HepG2 (cell line): ENCODE measurements around the gene SDC1. TPM values are rescaled to one million over a fixed set of nuclear protein-coding genes. Genes with fewer than 3 reads are reported as not detected.
A peak's percentile ranks its signal among the peaks of the same experiment; 100 is the strongest.

ENCODE experiments used
- FOXM1 ChIP-seq: sonication (generic); formaldehyde crosslinking; IDR thresholded peaks from 2 replicates; pipeline ENCODE4 v1.5.0; 2020; ENCODE audit warnings: missing genetic modification reagents
- NFRKB ChIP-seq: fragments of 450-650 bp; IDR thresholded peaks from 2 replicates; pipeline ENCODE4 v1.6.1; 2017
- ZEB1 ChIP-seq: IDR thresholded peaks from 2 replicates; pipeline ENCODE4 v1.6.1; 2012; ENCODE audit warnings: mild to moderate bottlenecking, low read depth, inconsistent platforms; ENCODE audit not compliant: insufficient replicate concordance
- ZFP91 ChIP-seq: sonication (generic); formaldehyde crosslinking; IDR thresholded peaks from 2 replicates; pipeline ENCODE4 v1.9.0; 2022; ENCODE audit warnings: missing genetic modification reagents, mild to moderate bottlenecking, borderline replicate concordance
- ZNF446 ChIP-seq: sonication (generic); formaldehyde crosslinking; IDR thresholded peaks from 2 replicates; pipeline ENCODE4 v1.5.0; 2020; ENCODE audit warnings: mild to moderate bottlenecking, missing genetic modification reagents
- ZNF563 ChIP-seq: sonication (generic); formaldehyde crosslinking; IDR thresholded peaks from 2 replicates; pipeline ENCODE4 v1.8.0; 2022; ENCODE audit warnings: mild to moderate bottlenecking, moderate library complexity, missing genetic modification reagents
- ZNF646 ChIP-seq: sonication (generic); formaldehyde crosslinking; IDR thresholded peaks from 2 replicates; pipeline ENCODE4 v1.9.0; 2021; ENCODE audit warnings: mild to moderate bottlenecking, missing genetic modification reagents
- polyA plus RNA-seq, 8 experiments: library from polyadenylated mRNA; depleted of rRNA in 3 of 8; stranded (reverse) in 7 of 8; unstranded in 1 of 8; fragments of >200 nt; fragmentation: Illumina TruSeq in 4 of 8; extraction: Trizol in 4 of 8; gene quantifications; 2 replicates each; pipeline versions ENCODE4 v1.2.1 to v1.2.3, GENCODE V29; 2011 to 2016; ENCODE audit warnings: low read depth in 4 of 8, missing spikeins in 1 of 8, mixed read lengths in 1 of 8; ENCODE audit not compliant: insufficient read depth in 1 of 8
- total RNA-seq, 5 experiments: library from RNA; depleted of rRNA; stranded (reverse); fragments of >200 nt; fragmentation: Illumina TruSeq; extraction: Trizol; gene quantifications; 2 replicates each; pipeline ENCODE4 v1.2.3, GENCODE V29; 2016; ENCODE audit warnings: low read depth in 1 of 5

The SDC1 gene
- total and polyA plus RNA-seq, 2 of the 13 experiments (the other 11 are each of a cell fraction or from before 2014, with no cell fraction given), result 108 to 119 TPM

GRCh38 chr2:20179466-20179754 lies 45.5 kb downstream of the SDC1 start (continued):
- no peak for TF ChIP-seq ZFP91 (CRISPR knock-in tag)
- 0 out of 2 replicates have a peak, but pooled peaks have one; percentile 30 for TF ChIP-seq ZNF446 (CRISPR knock-in tag)
- peak; percentile 71; the same call in 1 of the 2 replicates for TF ChIP-seq ZNF563 (CRISPR knock-in tag)
- peak; percentile 76 for TF ChIP-seq ZNF646 (CRISPR knock-in tag)
- TF ChIP-seq FOXM1 (CRISPR knock-in tag), result no peak
- TF ChIP-seq NFRKB, result no peak
- TF ChIP-seq ZEB1, result peak; percentile 13
